ENCODE results near the gene SH2B3. TPM values are rescaled to one million over a fixed set of nuclear protein-coding genes. Genes with fewer than 3 reads are reported as not detected.

Gene SH2B3
- total RNA-seq, 2 experiments from 2014 or later = 48.7 to 52.7 TPM

- H3K36me3 Mint-ChIP-seq (ENCODE audit: low read depth) = peaks cover 36% of the 10 kb centered on the region
- H3K27ac Mint-ChIP-seq = peak overlapping the region; percentile 85
- H3K4me1 Mint-ChIP-seq (ENCODE audit: low read depth) = peaks cover 69% of the 10 kb centered on the region
- intact Hi-C loops (cut with micrococcal nuclease) = no loop called here
- no peaks in the 10 kb centered on the region for H3K9me3 Mint-ChIP-seq
- ChIA-PET CTCF (interaction anchor here (1.9 to 40.2 kb wide), 3 partner anchors 17 to 24 kb away, joined by 6 to 1222 read pairs (median 39); partner anchors contain the start of gene SH2B3), POLR2A (interaction anchor here (1.0 to 14.9 kb wide), 7 partner anchors 9 to 66 kb away, joined by 3 to 225 read pairs (median 7); partner anchors contain the start of gene SH2B3)
- no peaks in the 10 kb centered on the region for H3K27me3 Mint-ChIP-seq
- peak; percentile 53 for DNase-seq
- peak; percentile 42 for ATAC-seq
- peak overlapping the region; percentile 33 for H3K4me3 Mint-ChIP-seq
- TF ChIP-seq, protein P1, sequence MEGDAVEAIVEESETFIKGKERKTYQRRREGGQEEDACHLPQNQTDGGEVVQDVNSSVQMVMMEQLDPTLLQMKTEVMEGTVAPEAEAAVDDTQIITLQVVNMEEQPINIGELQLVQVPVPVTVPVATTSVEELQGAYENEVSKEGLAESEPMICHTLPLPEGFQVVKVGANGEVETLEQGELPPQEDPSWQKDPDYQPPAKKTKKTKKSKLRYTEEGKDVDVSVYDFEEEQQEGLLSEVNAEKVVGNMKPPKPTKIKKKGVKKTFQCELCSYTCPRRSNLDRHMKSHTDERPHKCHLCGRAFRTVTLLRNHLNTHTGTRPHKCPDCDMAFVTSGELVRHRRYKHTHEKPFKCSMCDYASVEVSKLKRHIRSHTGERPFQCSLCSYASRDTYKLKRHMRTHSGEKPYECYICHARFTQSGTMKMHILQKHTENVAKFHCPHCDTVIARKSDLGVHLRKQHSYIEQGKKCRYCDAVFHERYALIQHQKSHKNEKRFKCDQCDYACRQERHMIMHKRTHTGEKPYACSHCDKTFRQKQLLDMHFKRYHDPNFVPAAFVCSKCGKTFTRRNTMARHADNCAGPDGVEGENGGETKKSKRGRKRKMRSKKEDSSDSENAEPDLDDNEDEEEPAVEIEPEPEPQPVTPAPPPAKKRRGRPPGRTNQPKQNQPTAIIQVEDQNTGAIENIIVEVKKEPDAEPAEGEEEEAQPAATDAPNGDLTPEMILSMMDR (IDR thresholded peaks at IDR 0.05) = no peak
Measured at GRCh38 chr12:111426344-111427185, 20.8 kb downstream of the SH2B3 start.

- ATAC-seq (no peak), DNase-seq (no peak)
- H3K4me1 Mint-ChIP-seq (ENCODE audit: low read depth) = peaks cover 75% of the 10 kb centered on the region
- peaks cover 42% of the 10 kb centered on the region for H3K36me3 Mint-ChIP-seq (ENCODE audit: low read depth)
- H3K9me3 Mint-ChIP-seq = no peaks in the 10 kb centered on the region
- TF ChIP-seq, protein P1 (IDR thresholded peaks at IDR 0.05) = no peak
- no peak overlapping the region for H3K4me3 Mint-ChIP-seq
- intact Hi-C loops (cut with micrococcal nuclease) = no loop called here
- H3K27me3 Mint-ChIP-seq = no peaks in the 10 kb centered on the region
- H3K27ac Mint-ChIP-seq = peak overlapping the region; percentile 100
- ChIA-PET CTCF (interaction anchor here (1.1 to 40.2 kb wide), 4 partner anchors 17 to 24 kb away, joined by 4 to 1222 read pairs (median 8); partner anchors contain the start of gene SH2B3), POLR2A (interaction anchor here (1.0 to 14.9 kb wide), 6 partner anchors 8 to 30 kb away, joined by 3 to 225 read pairs (median 12); partner anchors contain the start of gene SH2B3)
Measured at GRCh38 chr12:111427417-111428074, 21.8 kb downstream of the SH2B3 start.

DNA sequence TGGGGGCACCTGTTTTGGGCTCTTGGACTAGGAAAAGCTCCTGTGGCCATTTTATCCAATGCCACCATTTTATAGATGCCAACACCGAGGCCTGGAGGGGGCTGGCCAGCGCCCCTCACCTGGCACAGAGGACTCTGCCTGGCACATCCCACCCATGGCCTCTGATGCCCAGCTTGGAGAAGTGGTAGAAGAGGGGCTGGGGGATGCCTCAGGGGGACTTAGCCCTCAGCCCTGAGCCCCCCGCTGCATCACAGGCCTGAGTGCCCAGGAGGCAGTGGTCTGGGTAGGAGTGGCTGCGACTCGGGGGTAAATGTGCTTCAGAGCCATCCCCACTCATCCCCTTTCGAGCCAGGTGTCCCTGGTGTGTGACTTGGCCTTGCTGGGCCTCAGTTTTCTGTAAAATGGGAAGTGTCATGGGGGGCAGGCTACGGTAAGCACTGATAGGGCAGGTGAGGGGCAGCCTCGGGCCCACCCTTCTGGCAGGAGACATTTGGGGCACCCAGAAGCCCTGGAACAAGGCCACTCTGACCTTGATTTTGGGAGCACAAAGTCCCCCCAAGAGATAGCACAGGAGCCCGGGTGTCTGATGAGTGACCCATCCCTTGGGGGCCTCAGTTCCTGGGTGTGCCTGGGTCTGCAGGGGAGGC is 22.5 kb downstream of the SH2B3 start:
- no peak for ATAC-seq
- H3K9me3 Mint-ChIP-seq = no peaks in the 10 kb centered on the region

DNA sequence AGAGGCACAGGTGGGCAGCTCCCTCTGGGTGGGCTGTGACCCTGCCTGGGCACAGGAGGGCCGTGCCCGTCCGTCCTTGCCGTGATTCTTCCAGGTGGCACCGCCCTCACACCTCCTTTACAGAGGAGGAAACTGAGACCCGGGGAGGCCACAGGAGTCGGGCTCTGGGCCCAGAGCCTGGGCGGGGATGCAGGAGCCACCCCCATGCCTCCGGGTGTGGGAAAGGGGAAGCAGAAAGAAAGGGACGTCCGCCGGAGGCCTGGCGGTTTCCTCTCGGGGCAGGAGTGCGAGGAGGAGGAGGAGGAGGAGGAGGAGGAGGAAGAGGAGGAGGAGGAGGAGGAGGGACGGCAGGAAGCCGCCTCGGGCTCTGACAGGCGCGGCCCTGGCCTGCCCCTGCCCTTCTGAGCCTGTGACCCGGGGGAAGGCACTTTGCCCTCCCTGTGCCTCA is 23.0 kb downstream of the SH2B3 start:
- Mint-ChIP-seq H3K27ac (peak overlapping the region; percentile 100), H3K36me3 (ENCODE audit: low read depth) (peaks cover 48% of the 10 kb centered on the region), H3K4me3 (peak overlapping the region; percentile 74), H3K9me3 (no peaks in the 10 kb centered on the region), H3K27me3 (no peaks in the 10 kb centered on the region), H3K4me1 (ENCODE audit: low read depth) (peaks cover 83% of the 10 kb centered on the region)
- CTCF ChIA-PET = interaction anchor here (1.3 to 40.2 kb wide), 3 partner anchors 16 to 24 kb away, joined by 6 to 1222 read pairs (median 44); partner anchors contain the start of gene SH2B3
- ATAC-seq (no peak), DNase-seq (peak; percentile 35)
- TF ChIP-seq, protein P1 (IDR thresholded peaks at IDR 0.05) = no peak
- intact Hi-C loops (cut with micrococcal nuclease) = no loop called here
- POLR2A ChIA-PET = interaction anchor here (1.4 to 14.9 kb wide), 5 partner anchors 9 to 42 kb away, joined by 4 to 225 read pairs (median 7); partner anchors contain the start of gene SH2B3

More for the DNA sequence above, 22.5 kb downstream of the SH2B3 start:
- H3K27me3 Mint-ChIP-seq = no peaks in the 10 kb centered on the region
- peak overlapping the region; percentile 74 for H3K4me3 Mint-ChIP-seq
- POLR2A ChIA-PET = interaction anchor here (1.5 to 14.9 kb wide), 4 partner anchors 7 to 31 kb away, joined by 7 to 225 read pairs (median 23); partner anchors contain the start of gene SH2B3
- peaks cover 77% of the 10 kb centered on the region for H3K4me1 Mint-ChIP-seq (ENCODE audit: low read depth)
- no peak for DNase-seq
- H3K27ac Mint-ChIP-seq = peak overlapping the region; percentile 100
- CTCF ChIA-PET = interaction anchor here (1.1 to 40.2 kb wide), 4 partner anchors 16 to 24 kb away, joined by 4 to 1222 read pairs (median 8); partner anchors contain the start of gene SH2B3
- peaks cover 44% of the 10 kb centered on the region for H3K36me3 Mint-ChIP-seq (ENCODE audit: low read depth)
- intact Hi-C loops (cut with micrococcal nuclease) = no loop called here
- TF ChIP-seq, protein P1 (IDR thresholded peaks at IDR 0.05) = no peak

Data from activated CD8-positive, alpha-beta T cell treated with anti-CD3 and anti-CD28 coated beads for 36 hours (primary cell).